Body of pancreas (tissue), 4 donors: ENCODE data around the gene PHRF1. TPM values are rescaled to one million over a fixed set of nuclear protein-coding genes. Genes with fewer than 3 reads are reported as not detected.

Experiments used
- ATAC-seq: fragments of 150-250 bp; one replicate; pipeline ENCODE4 v1.9.1; 2016
- DNase-seq, 4 donors: peaks; one replicate each; pipeline ENCODE4 v3.0.0-alpha.2; 2019
- H3K27ac ChIP-seq, 4 donors: fragments of 200-600 bp; sonication (generic); 1 replicate in 3 of 4; 2 replicates in 1 of 4; pipeline versions ENCODE4 v1.5.1 to v1.6.1; 2016 to 2019; ENCODE audit warnings: mild to moderate bottlenecking in 1 of 4, mixed read lengths in 1 of 4, moderate library complexity in 1 of 4
- H3K27me3 ChIP-seq, 2 donors: fragments of 200-600 bp; sonication (generic); one replicate each; pipeline ENCODE4 v1.6.0; 2016; ENCODE audit warnings: mild to moderate bottlenecking in 1 of 2
- H3K36me3 ChIP-seq, 2 donors: fragments of 200-600 bp; sonication (generic); replicated peaks in 1 of 2; 2 replicates each; pipeline ENCODE4 v1.5.1; 2016; ENCODE audit warnings: low read depth in 2 of 2; ENCODE audit not compliant: insufficient read depth in 1 of 2
- H3K4me1 ChIP-seq: fragments of 200-600 bp; sonication (generic); one replicate; pipeline ENCODE4 v1.6.0; 2016
- H3K4me3 ChIP-seq, 2 donors: fragments of 200-600 bp; sonication (generic); 1 replicate in 1 of 2; 2 replicates in 1 of 2; pipeline ENCODE4 v1.5.1; 2016 to 2019
- H3K9me3 ChIP-seq, 3 donors: fragments of 200-600 bp; sonication (generic); 1 replicate in 2 of 3; 2 replicates in 1 of 3; pipeline ENCODE4 v1.5.1; 2016
- POLR2A ChIP-seq, 3 donors: fragments of 450-650 bp; IDR thresholded peaks; one replicate each; pipeline ENCODE4 v1.6.1; 2016; ENCODE audit warnings: antibody characterized with exemption in 3 of 3, mild to moderate bottlenecking in 2 of 3
- WGBS, 2 donors: methylation state at CpG; one replicate each; pipeline ENCODE4 v1.1.5; 2017; 5-methylcytosine and 5-hydroxymethylcytosine counted together
- intact Hi-C: fragments of 100-400 bp; cut with DNase I; formaldehyde crosslinking; loops from one replicate; pipeline ENCODE4 v1.15.1; 2023
- total RNA-seq, 2 donors: library from RNA; depleted of rRNA; stranded (reverse); fragments of >200 nt; gene quantifications; one replicate each; pipeline ENCODE4 v1.1.0, GENCODE V29; 2016
- TF ChIP-seq, protein P1 (sequence below), 7 experiments: fragments of 450-650 bp in 4 of 7; fragments of 200-600 bp in 3 of 7; sonication (generic) in 3 of 7; IDR thresholded peaks; one replicate each; pipeline ENCODE4 v1.5.1; 2016 to 2019; ENCODE audit warnings: antibody characterized with exemption in 7 of 7

Gene PHRF1
- total RNA-seq, 2 donors from 2014 or later: 18.2 to 34.3 TPM

DNA sequence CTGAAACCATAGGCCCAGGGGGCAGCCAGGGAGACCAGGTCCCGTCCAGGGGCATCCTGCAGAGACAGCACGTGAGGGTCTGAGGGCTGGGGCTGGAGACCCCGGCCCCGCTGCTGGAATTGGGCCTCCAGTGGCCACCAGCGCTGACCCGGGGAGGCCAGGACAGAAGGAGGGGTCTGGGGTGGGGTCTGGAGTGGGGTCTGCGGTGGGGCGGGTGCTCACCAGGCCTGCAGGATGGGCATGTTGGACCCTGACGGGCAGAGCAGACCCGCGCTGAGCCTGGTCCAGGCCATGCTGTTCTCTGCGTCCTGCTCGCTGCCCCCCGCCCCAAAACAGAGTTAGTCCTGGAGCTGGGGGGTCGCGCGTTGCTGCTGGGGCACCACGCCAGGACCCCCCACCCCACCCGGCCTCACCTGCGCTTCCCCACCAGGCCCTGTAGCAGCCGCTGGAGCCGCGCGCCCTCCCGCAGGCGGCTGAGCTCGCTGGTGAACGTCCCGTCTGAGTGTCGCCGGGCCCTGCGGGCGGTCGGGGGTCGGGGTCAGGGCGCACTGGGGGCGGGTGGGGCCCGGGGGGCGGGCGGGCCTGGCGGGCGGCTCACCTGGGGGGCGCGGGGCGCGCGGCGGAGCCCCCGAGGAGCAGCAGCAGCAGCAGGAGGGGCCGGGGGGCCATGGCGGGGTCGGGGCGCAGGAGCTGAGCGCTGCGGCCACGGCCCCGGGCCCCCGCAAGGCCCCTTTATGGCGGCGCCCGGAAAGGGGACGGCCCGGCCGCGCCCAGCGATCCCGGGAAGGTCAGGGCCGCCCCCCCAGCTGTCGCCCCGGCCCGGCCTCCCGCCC, 50.4 kb downstream of the PHRF1 start, which contains the start of gene SCT:
TSS of gene SCT (minus strand) at position 707 of the 833 bp plus-strand sequence. CDS start at position 669, 38 bp downstream.
- Histone ChIP-seq H3K4me3 (no peak within 1 kb of the TSS), H3K9me3 (no peaks in the 10 kb centered on the region), H3K36me3 (no peaks in the 10 kb centered on the region), H3K4me1 (no peaks in the 10 kb centered on the region), H3K27me3 (no peaks in the 10 kb centered on the region), H3K27ac (no peak within 1 kb of the TSS)
- intact Hi-C loops: no loop called here
- ATAC-seq (no peak), DNase-seq (peak in 1 of 4 donors; percentile 13)
- WGBS, 2 donors: 33% methylated on average over 34 of the region's 72 CpGs; no CpG with 5 or more reads in 1 of the 2 donors
- no peak for TF ChIP-seq POLR2A (IDR thresholded peaks at IDR 0.05)
- TF ChIP-seq, protein P1, sequence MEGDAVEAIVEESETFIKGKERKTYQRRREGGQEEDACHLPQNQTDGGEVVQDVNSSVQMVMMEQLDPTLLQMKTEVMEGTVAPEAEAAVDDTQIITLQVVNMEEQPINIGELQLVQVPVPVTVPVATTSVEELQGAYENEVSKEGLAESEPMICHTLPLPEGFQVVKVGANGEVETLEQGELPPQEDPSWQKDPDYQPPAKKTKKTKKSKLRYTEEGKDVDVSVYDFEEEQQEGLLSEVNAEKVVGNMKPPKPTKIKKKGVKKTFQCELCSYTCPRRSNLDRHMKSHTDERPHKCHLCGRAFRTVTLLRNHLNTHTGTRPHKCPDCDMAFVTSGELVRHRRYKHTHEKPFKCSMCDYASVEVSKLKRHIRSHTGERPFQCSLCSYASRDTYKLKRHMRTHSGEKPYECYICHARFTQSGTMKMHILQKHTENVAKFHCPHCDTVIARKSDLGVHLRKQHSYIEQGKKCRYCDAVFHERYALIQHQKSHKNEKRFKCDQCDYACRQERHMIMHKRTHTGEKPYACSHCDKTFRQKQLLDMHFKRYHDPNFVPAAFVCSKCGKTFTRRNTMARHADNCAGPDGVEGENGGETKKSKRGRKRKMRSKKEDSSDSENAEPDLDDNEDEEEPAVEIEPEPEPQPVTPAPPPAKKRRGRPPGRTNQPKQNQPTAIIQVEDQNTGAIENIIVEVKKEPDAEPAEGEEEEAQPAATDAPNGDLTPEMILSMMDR (IDR thresholded peaks at IDR 0.05): no peak

DNA sequence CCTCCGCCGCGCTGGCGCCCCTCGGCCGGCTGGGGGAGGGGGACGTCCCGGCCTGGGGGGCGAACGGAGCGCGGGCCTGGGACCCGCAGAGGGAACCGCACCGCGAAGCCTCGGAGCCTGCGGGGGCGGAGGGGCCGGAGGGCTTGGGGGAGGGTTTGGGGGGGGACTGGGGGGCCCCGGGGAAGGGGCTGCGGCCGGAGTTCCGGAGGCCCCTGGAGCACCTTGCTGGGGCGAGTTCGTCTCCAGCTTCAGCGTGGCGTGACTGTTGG, 51.0 kb downstream of the PHRF1 start:
- WGBS, 2 donors: 57 to 69% methylated on average over 2 to 4 of the region's 28 CpGs
- no peaks in the 10 kb centered on the region for H3K27me3 ChIP-seq
- TF ChIP-seq, protein P1 (IDR thresholded peaks at IDR 0.05): no peak
- no peak for TF ChIP-seq POLR2A (IDR thresholded peaks at IDR 0.05)
- H3K4me3 ChIP-seq: no peak overlapping the region
- DNase-seq: no peak
- no peaks in the 10 kb centered on the region for H3K4me1 ChIP-seq
- no peak overlapping the region for H3K27ac ChIP-seq
- intact Hi-C loops: no loop called here
- H3K36me3 ChIP-seq: no peaks in the 10 kb centered on the region
- H3K9me3 ChIP-seq: no peaks in the 10 kb centered on the region
- no peak for ATAC-seq

DNA sequence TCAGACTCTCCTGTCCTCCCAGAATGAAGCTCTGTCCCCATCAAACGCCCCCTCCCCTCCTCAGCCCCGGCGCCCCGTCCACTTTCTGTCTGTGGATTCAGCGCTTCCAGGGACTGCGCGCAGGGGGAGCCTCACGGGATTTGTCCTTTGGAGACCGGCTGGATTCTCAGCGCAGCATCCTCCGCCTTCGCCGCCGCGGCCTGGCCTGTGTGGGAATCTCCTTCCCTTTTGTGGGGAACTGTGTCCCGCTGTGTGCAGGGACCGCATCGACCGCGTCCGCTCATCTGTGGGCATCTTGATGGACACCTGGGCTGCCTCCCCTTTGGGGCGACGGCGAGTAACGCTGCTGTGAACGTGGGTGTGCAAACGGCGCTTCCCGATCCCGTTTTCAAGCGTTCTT, 51.8 kb downstream of the PHRF1 start:
- Histone ChIP-seq H3K9me3 (no peaks in the 10 kb centered on the region), H3K27ac (no peak overlapping the region), H3K4me3 (no peak overlapping the region), H3K27me3 (no peaks in the 10 kb centered on the region), H3K36me3 (no peaks in the 10 kb centered on the region), H3K4me1 (no peaks in the 10 kb centered on the region)
- DNase-seq: no peak
- TF ChIP-seq, protein P1 (IDR thresholded peaks at IDR 0.05): no peak
- no peak for TF ChIP-seq POLR2A (IDR thresholded peaks at IDR 0.05)
- intact Hi-C loops: no loop called here
- no peak for ATAC-seq
- WGBS, 2 donors: 93 to 94% methylated on average over 31 of the region's 31 CpGs

DNA sequence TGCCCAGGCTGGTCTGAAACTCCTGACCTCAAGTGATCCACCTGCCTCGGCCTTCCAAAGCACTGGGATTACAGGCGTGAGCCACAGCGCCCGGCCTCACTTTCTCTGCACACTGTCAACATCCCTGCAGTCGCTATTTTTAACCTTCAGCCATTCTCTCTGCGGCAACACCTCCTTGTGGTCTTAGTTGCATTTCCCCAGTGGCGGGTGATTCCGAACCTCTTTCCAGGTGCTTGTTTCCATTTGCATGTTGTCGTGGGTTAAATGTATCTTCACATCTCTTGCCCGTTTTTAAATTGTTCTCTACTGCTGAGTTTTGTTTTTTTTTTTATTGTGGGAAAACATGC, 52.9 kb downstream of the PHRF1 start:
- TF ChIP-seq, protein P1 (IDR thresholded peaks at IDR 0.05): no peak
- no peak for TF ChIP-seq POLR2A (IDR thresholded peaks at IDR 0.05)
- H3K27me3 ChIP-seq: no peaks in the 10 kb centered on the region
- ATAC-seq: no peak
- H3K4me3 ChIP-seq: no peak overlapping the region
- WGBS, 2 donors: 52 to 64% methylated on average over 10 of the region's 10 CpGs
- H3K27ac ChIP-seq: no peak overlapping the region
- intact Hi-C loops: no loop called here
- no peaks in the 10 kb centered on the region for H3K4me1 ChIP-seq
- no peaks in the 10 kb centered on the region for H3K9me3 ChIP-seq
- DNase-seq: no peak
- H3K36me3 ChIP-seq: no peaks in the 10 kb centered on the region

DNA sequence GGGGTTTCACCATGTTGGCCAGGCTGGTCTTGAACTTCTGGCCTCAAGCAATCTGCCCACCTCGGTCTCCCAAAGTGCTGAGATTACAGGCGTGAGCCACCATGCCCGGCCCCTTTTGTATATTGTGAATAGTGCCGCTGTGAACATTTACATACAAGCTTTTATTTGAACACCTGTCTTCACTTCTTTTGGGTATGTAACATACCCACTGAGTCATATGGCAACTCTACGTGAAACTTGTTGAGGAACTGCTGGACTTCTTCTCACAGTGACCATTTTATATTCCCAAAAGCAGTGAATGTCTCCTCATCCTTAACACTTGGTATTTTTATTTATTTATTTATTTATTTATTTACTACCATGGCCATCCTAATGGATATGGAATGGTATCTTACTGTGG, 54.6 kb downstream of the PHRF1 start:
- Histone ChIP-seq H3K4me3 (no peak overlapping the region), H3K36me3 (no peaks in the 10 kb centered on the region), H3K27ac (no peak overlapping the region), H3K9me3 (no peaks in the 10 kb centered on the region), H3K27me3 (no peaks in the 10 kb centered on the region), H3K4me1 (no peaks in the 10 kb centered on the region)
- intact Hi-C loops: no loop called here
- ATAC-seq (no peak), DNase-seq (no peak)
- WGBS, 2 donors: 76 to 90% methylated on average over 5 of the region's 5 CpGs
- no peak for TF ChIP-seq POLR2A (IDR thresholded peaks at IDR 0.05)
- TF ChIP-seq, protein P1 (IDR thresholded peaks at IDR 0.05): no peak
